SK-N-SH (cell line): Measurements from ENCODE around the gene SCUBE3.

ENCODE experiments used
- CTCF ChIP-seq: fragments of 200-600 bp; sonication (generic); IDR thresholded peaks from 2 replicates; pipeline ENCODE4 v1.6.1; 2017; ENCODE audit warnings: antibody characterized with exemption, mild to moderate bottlenecking, moderate library complexity
- EP300 ChIP-seq, 2 experiments: IDR thresholded peaks; 2 replicates each; pipeline versions ENCODE4 v1.4.0 to v1.6.1; 2012; ENCODE audit warnings: borderline replicate concordance in 1 of 2, low read depth in 1 of 2, low read length in 1 of 2
- FOXJ3 ChIP-seq: sonication (generic); formaldehyde crosslinking; IDR thresholded peaks from 2 replicates; pipeline ENCODE4 v1.5.1; 2020; ENCODE audit warnings: mild to moderate bottlenecking, missing genetic modification reagents
- GABPA ChIP-seq: IDR thresholded peaks from 2 replicates; pipeline ENCODE4 v1.4.0; 2012; ENCODE audit warnings: low read depth, mild to moderate bottlenecking
- MXI1 ChIP-seq: IDR thresholded peaks from 2 replicates; pipeline ENCODE4 v1.6.1; 2012; ENCODE audit warnings: mild to moderate bottlenecking, low read depth, low read length, improper control_type of control experiment
- NFIC ChIP-seq: IDR thresholded peaks from 2 replicates; pipeline ENCODE4 v1.4.0; 2012; ENCODE audit warnings: borderline replicate concordance
- NRF1 ChIP-seq: IDR thresholded peaks from 2 replicates; pipeline ENCODE4 v1.6.1; 2012; ENCODE audit warnings: low read depth, mild to moderate bottlenecking, low read length
- POLR2AphosphoS5 ChIP-seq: IDR thresholded peaks from 2 replicates; pipeline ENCODE4 v1.6.1; 2012; ENCODE audit warnings: low read depth, low read length
- RAD21 ChIP-seq: IDR thresholded peaks from 2 replicates; pipeline ENCODE4 v1.6.1; 2012; ENCODE audit warnings: mild to moderate bottlenecking, low read length
- REST ChIP-seq: IDR thresholded peaks from 2 replicates; pipeline ENCODE4 v1.6.1; 2012; ENCODE audit warnings: mild to moderate bottlenecking, low read depth, low read length, moderate library complexity
- RFX5 ChIP-seq: IDR thresholded peaks from 2 replicates; pipeline ENCODE4 v1.6.1; 2012; ENCODE audit warnings: mild to moderate bottlenecking, improper control_type of control experiment, low read length
- SMC3 ChIP-seq: IDR thresholded peaks from 2 replicates; pipeline ENCODE4 v1.6.1; 2012; ENCODE audit warnings: low read depth, low read length, improper control_type of control experiment
- USF2 ChIP-seq: fragments of 150-350 bp; IDR thresholded peaks from 2 replicates; pipeline ENCODE4 v1.6.1; 2017; ENCODE audit warnings: antibody characterized with exemption, low read length, low read depth, borderline replicate concordance

GRCh38 chr6:35173044-35173426, 40.7 kb upstream of the SCUBE3 start:
- TF ChIP-seq CTCF (no peak), GABPA (no peak), REST (no peak), MXI1 (no peak), RFX5 (no peak), POLR2AphosphoS5 (no peak), NRF1 (no peak), NFIC (no peak), RAD21 (no peak), SMC3 (no peak), USF2 (no peak), EP300 (IDR thresholded peaks at IDR 0.05; ENCODE audit: borderline replicate concordance in 1 of 2, low read depth in 1 of 2, low read length in 1 of 2) (no peak), FOXJ3 (CRISPR knock-in tag) (no peak)
